ENCODE results near the gene PALLD.

DNA sequence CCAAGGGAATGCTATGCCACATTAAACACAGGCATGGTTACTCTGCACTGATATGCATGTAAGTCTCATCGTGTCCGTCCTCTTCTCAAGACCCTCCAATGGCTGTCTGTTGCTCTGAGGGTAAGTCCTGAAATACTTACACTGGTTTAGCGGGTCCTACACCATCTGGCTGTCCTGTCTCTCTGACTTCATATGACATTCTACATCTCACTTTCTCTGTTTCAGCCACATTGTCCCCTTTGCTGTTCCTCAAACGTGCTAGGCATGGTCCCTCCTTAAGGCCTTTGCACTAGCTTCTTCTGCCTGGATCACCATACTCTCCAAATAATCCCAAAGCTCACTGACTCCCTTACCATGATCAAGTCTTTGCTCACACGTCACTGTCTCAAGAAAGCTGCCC, 131.4 kb downstream of the PALLD start:
- TF ChIP-seq, protein P1, sequence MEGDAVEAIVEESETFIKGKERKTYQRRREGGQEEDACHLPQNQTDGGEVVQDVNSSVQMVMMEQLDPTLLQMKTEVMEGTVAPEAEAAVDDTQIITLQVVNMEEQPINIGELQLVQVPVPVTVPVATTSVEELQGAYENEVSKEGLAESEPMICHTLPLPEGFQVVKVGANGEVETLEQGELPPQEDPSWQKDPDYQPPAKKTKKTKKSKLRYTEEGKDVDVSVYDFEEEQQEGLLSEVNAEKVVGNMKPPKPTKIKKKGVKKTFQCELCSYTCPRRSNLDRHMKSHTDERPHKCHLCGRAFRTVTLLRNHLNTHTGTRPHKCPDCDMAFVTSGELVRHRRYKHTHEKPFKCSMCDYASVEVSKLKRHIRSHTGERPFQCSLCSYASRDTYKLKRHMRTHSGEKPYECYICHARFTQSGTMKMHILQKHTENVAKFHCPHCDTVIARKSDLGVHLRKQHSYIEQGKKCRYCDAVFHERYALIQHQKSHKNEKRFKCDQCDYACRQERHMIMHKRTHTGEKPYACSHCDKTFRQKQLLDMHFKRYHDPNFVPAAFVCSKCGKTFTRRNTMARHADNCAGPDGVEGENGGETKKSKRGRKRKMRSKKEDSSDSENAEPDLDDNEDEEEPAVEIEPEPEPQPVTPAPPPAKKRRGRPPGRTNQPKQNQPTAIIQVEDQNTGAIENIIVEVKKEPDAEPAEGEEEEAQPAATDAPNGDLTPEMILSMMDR (IDR thresholded peaks at IDR 0.05) = no peak
- no peak for TF ChIP-seq POLR2A (IDR thresholded peaks at IDR 0.05)

Measured in right lobe of liver (tissue), 4 donors.